Tibial nerve (tissue), 4 donors: Measurements from ENCODE around the gene ZNF688. TPM values are rescaled to one million over a fixed set of nuclear protein-coding genes. Genes with fewer than 3 reads are reported as not detected.
A peak's percentile ranks its signal among the peaks of the same experiment; 100 is the strongest.

Experiments
- DNase-seq, 2 donors: peaks; one replicate each; pipeline ENCODE4 v3.0.0-alpha.2; 2019; ENCODE audit warnings: low spot score in 2 of 2
- H3K27ac ChIP-seq, 4 donors: fragments of 200-600 bp; sonication (generic) in 3 of 4; one replicate each; pipeline ENCODE4 v1.5.1; 2017 to 2019; ENCODE audit warnings: mild to moderate bottlenecking in 1 of 4
- H3K27me3 ChIP-seq, 2 donors: fragments of 200-600 bp; sonication (generic) in 1 of 2; one replicate each; pipeline versions ENCODE4 v1.5.1 to v1.6.0; 2017 to 2019
- H3K36me3 ChIP-seq, 3 donors: fragments of 200-600 bp; sonication (generic); one replicate each; pipeline ENCODE4 v1.5.1; 2018 to 2019
- H3K4me1 ChIP-seq, 4 donors: fragments of 200-600 bp; sonication (generic) in 3 of 4; one replicate each; pipeline ENCODE4 v1.5.1; 2017 to 2019
- H3K4me3 ChIP-seq, 4 donors: fragments of 200-600 bp; sonication (generic) in 3 of 4; one replicate each; pipeline ENCODE4 v1.5.1; 2017 to 2019; ENCODE audit warnings: mild to moderate bottlenecking in 1 of 4, moderate library complexity in 1 of 4
- H3K9me3 ChIP-seq, 4 donors: fragments of 200-600 bp; sonication (generic) in 3 of 4; one replicate each; pipeline ENCODE4 v1.5.1; 2017 to 2019
- CTCF ChIP-seq, 5 experiments: fragments of 200-600 bp in 3 of 5; fragments of 450-650 bp in 2 of 5; sonication (generic) in 3 of 5; IDR thresholded peaks; one replicate each; pipeline ENCODE4 v1.5.1; 2016 to 2019; ENCODE audit warnings: antibody characterized with exemption in 5 of 5, mild to moderate bottlenecking in 3 of 5, moderate library complexity in 2 of 5
- EP300 ChIP-seq, 2 donors: sonication (generic); formaldehyde crosslinking; IDR thresholded peaks; one replicate each; pipeline ENCODE4 v1.6.1; 2017; ENCODE audit warnings: antibody characterized with exemption in 2 of 2, mild to moderate bottlenecking in 1 of 2
- POLR2A ChIP-seq, 2 donors: fragments of 450-650 bp; IDR thresholded peaks; one replicate each; pipeline ENCODE4 v1.6.1; 2017; ENCODE audit warnings: antibody characterized with exemption in 2 of 2, mild to moderate bottlenecking in 2 of 2, moderate library complexity in 2 of 2
- WGBS, 2 donors: methylation state at CpG; one replicate each; pipeline ENCODE4 v1.1.5; 2018; 5-methylcytosine and 5-hydroxymethylcytosine counted together
- total RNA-seq, 4 donors: library from RNA; depleted of rRNA; stranded (reverse); fragments of >200 nt; gene quantifications; one replicate each; pipeline ENCODE4 v1.1.0, GENCODE V29; 2016

The ZNF688 gene
- total RNA-seq, 4 donors from 2014 or later = 15.7 to 28.6 (median 22.9) TPM

- peaks cover 0 to 36% (median 7%) of the 10 kb centered on the region in 3 donors for H3K36me3 ChIP-seq
- WGBS, 2 donors = 27 to 28% methylated on average over 14 to 16 of the region's 29 CpGs
- no peak for DNase-seq
- TF ChIP-seq CTCF (IDR thresholded peaks at IDR 0.05) (no peak), POLR2A (IDR thresholded peaks at IDR 0.05) (no peak), EP300 (IDR thresholded peaks at IDR 0.05) (no peak)
- no peaks in the 10 kb centered on the region for H3K9me3 ChIP-seq
- H3K4me1 ChIP-seq = peaks cover 0 to 33% (median 15%) of the 10 kb centered on the region in 4 donors
- peak overlapping the region; percentile 87 to 97 (median 94) for H3K27ac ChIP-seq
- H3K27me3 ChIP-seq = no peaks in the 10 kb centered on the region
- peak overlapping the region; percentile 57 to 86 (median 71) for H3K4me3 ChIP-seq
Measured at GRCh38 chr16:30533748-30534367, 37.7 kb downstream of the ZNF688 start.

GRCh38 chr16:30533146-30533522, 38.4 kb downstream of the ZNF688 start:
- no peak for DNase-seq
- TF ChIP-seq CTCF (IDR thresholded peaks at IDR 0.05) = no peak
- no peak for TF ChIP-seq EP300 (IDR thresholded peaks at IDR 0.05)
- no peak for TF ChIP-seq POLR2A (IDR thresholded peaks at IDR 0.05)
- Histone ChIP-seq H3K27me3 (no peaks in the 10 kb centered on the region), H3K36me3 (peaks cover 0 to 36% (median 7%) of the 10 kb centered on the region in 3 donors), H3K4me1 (peaks cover 0 to 39% (median 17%) of the 10 kb centered on the region in 4 donors), H3K27ac (no peak overlapping the region), H3K9me3 (no peaks in the 10 kb centered on the region), H3K4me3 (peak overlapping the region in 1 of 4 donors; percentile 86)
- 62 to 72% methylated on average over 9 to 11 of the region's 11 CpGs for WGBS, 2 donors

- H3K27ac ChIP-seq = no peak overlapping the region
- H3K27me3 ChIP-seq = no peaks in the 10 kb centered on the region
- H3K4me1 ChIP-seq = peaks cover 0 to 45% (median 23%) of the 10 kb centered on the region in 4 donors
- WGBS, 2 donors = 95 to 97% methylated on average over 50 to 57 of the region's 57 CpGs
- TF ChIP-seq CTCF (IDR thresholded peaks at IDR 0.05) (no peak), EP300 (IDR thresholded peaks at IDR 0.05) (no peak), POLR2A (IDR thresholded peaks at IDR 0.05) (no peak)
- no peaks in the 10 kb centered on the region for H3K9me3 ChIP-seq
- no peak overlapping the region for H3K4me3 ChIP-seq
- no peak for DNase-seq
- H3K36me3 ChIP-seq = peaks cover 0 to 36% (median 7%) of the 10 kb centered on the region in 3 donors
Measured at GRCh38 chr16:30532285-30533145, 39.0 kb downstream of the ZNF688 start.

GRCh38 chr16:30530163-30531037, 41.1 kb downstream of the ZNF688 start:
- DNase-seq = no peak
- Histone ChIP-seq H3K9me3 (no peaks in the 10 kb centered on the region), H3K4me3 (no peak overlapping the region), H3K27ac (no peak overlapping the region), H3K4me1 (peaks cover 0 to 45% (median 17%) of the 10 kb centered on the region in 4 donors), H3K36me3 (peaks cover 0 to 36% (median 7%) of the 10 kb centered on the region in 3 donors), H3K27me3 (no peaks in the 10 kb centered on the region)
- TF ChIP-seq CTCF (IDR thresholded peaks at IDR 0.05) (no peak), POLR2A (IDR thresholded peaks at IDR 0.05) (no peak), EP300 (IDR thresholded peaks at IDR 0.05) (no peak)
- 80 to 81% methylated on average over 13 of the region's 13 CpGs for WGBS, 2 donors
